Choroid plexus epithelial cell (primary cell): Measurements from ENCODE around the gene C2orf69.

Experiments
- DNase-seq: peaks from one replicate; pipeline ENCODE4 v3.0.0-alpha.2; 2010; ENCODE audit warnings: low read depth
- H3K4me3 ChIP-seq: 2 replicates; pipeline ENCODE4 v1.5.1; 2011; ENCODE audit warnings: low read depth, mild to moderate bottlenecking, control low read depth, low read length, moderate library complexity
- TF ChIP-seq, protein P1 (sequence below): conservative IDR thresholded peaks from 2 replicates; pipeline ENCODE4 v1.5.1; 2011; ENCODE audit warnings: low read depth, mild to moderate bottlenecking, control low read depth, inconsistent platforms, low read length, moderate library complexity

The C2orf69 gene, protein sequence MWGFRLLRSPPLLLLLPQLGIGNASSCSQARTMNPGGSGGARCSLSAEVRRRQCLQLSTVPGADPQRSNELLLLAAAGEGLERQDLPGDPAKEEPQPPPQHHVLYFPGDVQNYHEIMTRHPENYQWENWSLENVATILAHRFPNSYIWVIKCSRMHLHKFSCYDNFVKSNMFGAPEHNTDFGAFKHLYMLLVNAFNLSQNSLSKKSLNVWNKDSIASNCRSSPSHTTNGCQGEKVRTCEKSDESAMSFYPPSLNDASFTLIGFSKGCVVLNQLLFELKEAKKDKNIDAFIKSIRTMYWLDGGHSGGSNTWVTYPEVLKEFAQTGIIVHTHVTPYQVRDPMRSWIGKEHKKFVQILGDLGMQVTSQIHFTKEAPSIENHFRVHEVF

GRCh38 chr2:199911052-199911876, at the start of gene C2orf69:
C2orf69 (plus strand) TSS chr2:199911293; CDS start chr2:199911439, 146 bp downstream.
- TF ChIP-seq, protein P1, sequence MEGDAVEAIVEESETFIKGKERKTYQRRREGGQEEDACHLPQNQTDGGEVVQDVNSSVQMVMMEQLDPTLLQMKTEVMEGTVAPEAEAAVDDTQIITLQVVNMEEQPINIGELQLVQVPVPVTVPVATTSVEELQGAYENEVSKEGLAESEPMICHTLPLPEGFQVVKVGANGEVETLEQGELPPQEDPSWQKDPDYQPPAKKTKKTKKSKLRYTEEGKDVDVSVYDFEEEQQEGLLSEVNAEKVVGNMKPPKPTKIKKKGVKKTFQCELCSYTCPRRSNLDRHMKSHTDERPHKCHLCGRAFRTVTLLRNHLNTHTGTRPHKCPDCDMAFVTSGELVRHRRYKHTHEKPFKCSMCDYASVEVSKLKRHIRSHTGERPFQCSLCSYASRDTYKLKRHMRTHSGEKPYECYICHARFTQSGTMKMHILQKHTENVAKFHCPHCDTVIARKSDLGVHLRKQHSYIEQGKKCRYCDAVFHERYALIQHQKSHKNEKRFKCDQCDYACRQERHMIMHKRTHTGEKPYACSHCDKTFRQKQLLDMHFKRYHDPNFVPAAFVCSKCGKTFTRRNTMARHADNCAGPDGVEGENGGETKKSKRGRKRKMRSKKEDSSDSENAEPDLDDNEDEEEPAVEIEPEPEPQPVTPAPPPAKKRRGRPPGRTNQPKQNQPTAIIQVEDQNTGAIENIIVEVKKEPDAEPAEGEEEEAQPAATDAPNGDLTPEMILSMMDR = no peak
- peak; percentile 99 for DNase-seq
- peak within 1 kb of the TSS; percentile 96 for H3K4me3 ChIP-seq

GRCh38 chr2:199862788-199863187, 48.3 kb upstream of the C2orf69 start:
- TF ChIP-seq, protein P1 = no peak
- no peak for DNase-seq
- no peak overlapping the region for H3K4me3 ChIP-seq

DNA sequence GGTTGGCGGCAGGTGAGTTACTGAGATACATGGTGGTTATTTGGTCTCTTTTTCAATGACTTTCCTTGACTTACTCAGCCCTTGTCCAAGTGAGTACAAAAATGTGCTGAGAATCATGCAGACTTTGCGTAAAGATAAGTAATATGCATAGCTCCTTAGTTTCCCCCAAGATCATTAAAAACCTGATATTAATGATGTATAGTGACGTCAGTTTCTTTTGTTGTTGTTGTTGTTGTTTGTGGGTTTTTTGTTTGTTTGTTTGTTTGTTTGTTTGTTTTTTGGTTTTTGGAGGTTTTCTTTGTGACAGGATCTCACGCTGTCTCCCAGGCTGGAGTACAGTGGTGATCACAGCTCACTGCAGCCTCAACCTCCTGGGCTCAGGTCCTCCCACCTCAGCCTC, 45.2 kb upstream of the C2orf69 start:
- TF ChIP-seq, protein P1 = no peak
- H3K4me3 ChIP-seq = no peak overlapping the region
- no peak for DNase-seq

GRCh38 chr2:199868431-199869226, 42.5 kb upstream of the C2orf69 start:
- no peak overlapping the region for H3K4me3 ChIP-seq
- TF ChIP-seq, protein P1 = no peak
- no peak for DNase-seq

DNA sequence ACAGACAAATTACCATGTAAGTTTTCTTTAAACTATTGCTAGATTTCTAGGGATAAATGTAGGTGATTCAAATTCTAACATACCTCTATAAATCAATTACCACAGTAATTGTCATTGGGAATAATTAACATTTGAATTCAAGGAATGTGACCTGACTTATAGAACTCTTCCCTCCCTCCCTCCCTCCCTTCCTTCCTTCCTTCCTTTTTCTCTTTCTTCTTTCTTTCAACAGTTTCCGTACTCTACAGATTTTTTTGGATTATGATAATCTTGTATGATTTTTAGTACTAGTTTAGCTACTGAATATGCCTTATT, 41.9 kb upstream of the C2orf69 start:
- DNase-seq = no peak
- TF ChIP-seq, protein P1 = no peak
- H3K4me3 ChIP-seq = no peak overlapping the region

DNA sequence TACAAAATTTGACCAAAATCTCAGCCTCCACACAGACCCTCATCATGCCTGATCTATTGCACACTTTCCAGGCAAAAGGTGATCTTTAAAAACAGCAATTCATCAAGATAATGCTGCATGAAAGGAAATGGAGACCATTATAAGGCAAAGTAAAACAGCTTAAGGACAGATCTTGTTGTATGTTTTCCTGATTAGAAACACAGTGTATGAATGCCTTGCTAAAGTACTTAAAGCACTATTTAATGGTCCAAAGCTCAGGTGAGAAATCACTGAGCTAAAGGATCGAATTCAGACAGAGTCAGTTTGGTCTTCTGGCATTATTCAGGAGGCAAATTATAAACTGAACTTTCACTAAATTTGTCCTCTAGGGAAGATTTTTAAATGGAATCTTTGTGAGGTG, 41.4 kb upstream of the C2orf69 start:
- H3K4me3 ChIP-seq = no peak overlapping the region
- no peak for DNase-seq
- TF ChIP-seq, protein P1 = no peak
